GM12878 (cell line): ENCODE data around the gene NOC2L. TPM values are rescaled to one million over a fixed set of nuclear protein-coding genes. Genes with fewer than 3 reads are reported as not detected.

Experiments used
- ATAC-seq: fragments of 200-7000 bp; cut with Tn5 transposase; 3 replicates; pipeline ENCODE4 v1.9.1; 2020; ENCODE audit warnings: mild to moderate bottlenecking, moderate library complexity
- BruUV-seq: library from RNA; stranded (reverse); fragments of 400-500 nt; replicated peaks from 2 replicates; lab custom pipeline; 2021; lab: Mats Ljungman, UMichigan
- CTCF ChIA-PET: fragments of 300-600 bp; sonication (Branson Sonifier 250); formaldehyde crosslinking; extraction: SDS; loops from one replicate; lab custom pipeline; 2021; ENCODE audit warnings: inconsistent platforms; lab: Yijun Ruan, JAX
- POLR2A ChIA-PET: fragments of 350-600 bp; formaldehyde crosslinking; extraction: SDS; loops from one replicate; lab custom pipeline; 2021; ENCODE audit warnings: inconsistent platforms; lab: Charles Lee
- RAD21 ChIA-PET: fragments of 300-600 bp; sonication (Branson Sonifier 250); formaldehyde crosslinking; loops from one replicate; lab custom pipeline; 2023; ENCODE audit warnings: antibody characterized with exemption; ENCODE audit not compliant: unreplicated experiment; lab: Charles Lee
- SMC1A ChIA-PET: fragments of 300-600 bp; sonication (Branson Sonifier 250); formaldehyde crosslinking; loops from one replicate; lab custom pipeline; 2023; ENCODE audit not compliant: unreplicated experiment, uncharacterized antibody; lab: Charles Lee
- DNase-seq: peaks from one replicate; pipeline ENCODE4 v3.0.0-alpha.2; 2011; ENCODE audit warnings: low read depth, low spot score
- FAIRE-seq: peaks from 3 replicates; lab custom pipeline; 2011; peaks lifted over from hg19 to GRCh38; lab: Jason Lieb, UNC
- H2AFZ ChIP-seq: 2 replicates; pipeline ENCODE4 v1.6.0; 2011; ENCODE audit warnings: low read depth, low read length, control low read depth; ENCODE audit not compliant: control insufficient read depth
- H3K27ac ChIP-seq: 2 replicates; pipeline ENCODE4 v1.5.1; 2011; ENCODE audit warnings: control low read depth; ENCODE audit not compliant: control insufficient read depth, insufficient read depth
- H3K27me3 ChIP-seq, 2 experiments: replicated peaks in 1 of 2; 2 replicates each; pipeline versions ENCODE4 v1.6.0 to v1.6.1; 2011; ENCODE audit warnings: low read length in 1 of 2; ENCODE audit not compliant: control insufficient read depth in 2 of 2, insufficient read depth in 2 of 2
- H3K36me3 ChIP-seq, 2 experiments: 2 replicates each; pipeline ENCODE4 v1.5.1; 2011; ENCODE audit warnings: low read length in 1 of 2; ENCODE audit not compliant: control insufficient read depth in 2 of 2, insufficient read depth in 2 of 2
- H3K4me1 ChIP-seq: 2 replicates; pipeline ENCODE4 v1.6.1; 2011; ENCODE audit warnings: mild to moderate bottlenecking, low read length, moderate library complexity, mixed read lengths; ENCODE audit not compliant: control insufficient read depth, insufficient read depth
- H3K4me2 ChIP-seq: 2 replicates; pipeline ENCODE4 v1.6.0; 2011; ENCODE audit warnings: control low read depth; ENCODE audit not compliant: control insufficient read depth, insufficient read depth
- H3K4me3 ChIP-seq: fragments of 200-600 bp; sonication (generic); 2 replicates; pipeline ENCODE4 v1.5.1; 2016
- H3K79me2 ChIP-seq: 2 replicates; pipeline ENCODE4 v1.6.0; 2011; ENCODE audit warnings: low read length; ENCODE audit not compliant: control insufficient read depth, insufficient read depth
- H3K9ac ChIP-seq: 2 replicates; pipeline ENCODE4 v1.8.0; 2011; ENCODE audit warnings: low read length, control low read depth, mixed read lengths; ENCODE audit not compliant: control insufficient read depth, insufficient read depth
- H3K9me3 ChIP-seq: replicated peaks from 3 replicates; pipeline ENCODE4 v1.5.1; 2011; ENCODE audit warnings: mild to moderate bottlenecking, low read length; ENCODE audit not compliant: control insufficient read depth, insufficient read depth
- H4K20me1 ChIP-seq: 2 replicates; pipeline ENCODE4 v1.6.0; 2011; ENCODE audit not compliant: control insufficient read depth, insufficient read depth
- ASH2L ChIP-seq: fragments of 300-600, 200-600 bp; sonication (generic); IDR thresholded peaks from 2 replicates; pipeline ENCODE4 v1.6.1; 2017; ENCODE audit warnings: low read depth, mild to moderate bottlenecking, borderline replicate concordance
- RFX5 ChIP-seq: IDR thresholded peaks from 2 replicates; pipeline ENCODE4 v1.6.1; 2011; ENCODE audit warnings: low read depth, low read length, improper control_type of control experiment
- WGBS: methylation state at CpG from one replicate; pipeline ENCODE4 v1.1.6; 2016; ENCODE audit warnings: low lambda C conversion rate; ENCODE audit not compliant: insufficient replicate concordance, insufficient coverage; ENCODE audit errors: missing lambda C conversion rate; 5-methylcytosine and 5-hydroxymethylcytosine counted together
- in situ Hi-C: fragments of 300-500 bp; cut with MboI; formaldehyde crosslinking; loops from 9 replicates; pipeline ENCODE4 v1.14.3; 2018; ENCODE audit warnings: mixed read lengths
- intact Hi-C: fragments of 100-400 bp; cut with micrococcal nuclease; formaldehyde crosslinking; loops from one replicate; pipeline ENCODE4 v1.14.2; 2022; ENCODE audit not compliant: unreplicated experiment
- polyA plus RNA-seq, 11 experiments: library from polyadenylated mRNA; depleted of rRNA in 4 of 11; unstranded in 6 of 11; stranded (reverse) in 5 of 11; fragments of >200 nt; fragmentation: Nextera tagmentation in 4 of 11; fragmentation: Illumina TruSeq in 1 of 11; extraction: Ambion mirVana in 4 of 11; extraction: Trizol in 1 of 11; gene quantifications; 1 replicate in 1 of 11; 2 replicates in 10 of 11; pipeline versions ENCODE4 v1.2.1 to v1.2.3, GENCODE V29; 2011 to 2016; ENCODE audit warnings: inconsistent platforms in 2 of 11, missing spikeins in 2 of 11, low read depth in 1 of 11
- total RNA-seq, 4 experiments: library from RNA; depleted of rRNA in 3 of 4; stranded (reverse); fragments of >200 nt in 3 of 4; fragmentation: Illumina TruSeq in 1 of 4; extraction: Trizol in 1 of 4; gene quantifications; 2 replicates each; pipeline versions ENCODE4 v1.2.1 to v1.2.3, GENCODE V29; 2013 to 2021
- TF ChIP-seq, protein P1 (sequence below): fragments of 450-650 bp; IDR thresholded peaks from 2 replicates; pipeline ENCODE4 v1.6.1; 2017; ENCODE audit warnings: mild to moderate bottlenecking, moderate library complexity

Gene NOC2L
- total and polyA plus RNA-seq, 10 of the 15 experiments (the other 5 are each of a cell fraction or from before 2014, with no cell fraction given): 1.3 to 171 (median 64.3) TPM

DNA sequence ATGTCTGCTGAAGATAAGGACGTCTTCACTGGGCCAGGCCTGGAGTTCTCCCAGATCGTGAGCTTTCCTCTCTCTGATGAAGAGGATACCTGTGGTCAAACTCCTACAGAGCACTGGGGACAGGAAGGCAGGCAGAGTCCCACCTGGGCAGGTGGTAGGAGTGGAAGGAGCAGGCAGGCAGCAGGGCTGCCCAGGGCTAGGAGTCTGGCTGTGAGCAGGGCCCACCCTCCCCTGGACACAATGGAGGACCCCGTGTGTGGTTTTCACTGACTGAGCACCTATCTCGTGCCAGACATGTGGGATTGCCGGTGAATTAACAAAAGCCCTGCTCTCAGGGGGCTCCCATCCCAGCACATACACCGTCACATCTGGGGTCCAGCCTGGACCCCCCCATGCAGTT lies 40.2 kb downstream of the NOC2L start:
- POLR2A ChIA-PET: no interaction called here
- 49% methylated on average over 6 of the region's 6 CpGs for WGBS
- SMC1A ChIA-PET: no interaction called here
- ATAC-seq: no peak
- RAD21 ChIA-PET: no interaction called here
- no peaks in the 10 kb centered on the region for H3K4me1 ChIP-seq
- peaks cover 9 to 16% of the 10 kb centered on the region in 2 experiments for H3K27me3 ChIP-seq
- no peaks in the 10 kb centered on the region; the same call in none of the 2 replicates for H4K20me1 ChIP-seq
- no peaks in the 10 kb centered on the region for H3K36me3 ChIP-seq
- no peak overlapping the region for H2AFZ ChIP-seq
- CTCF ChIA-PET: no interaction called here
- BruUV-seq: no TSS peak
- H3K4me2 ChIP-seq: no peak overlapping the region
- in situ Hi-C loops: no loop called here
- H3K27ac ChIP-seq: no peak overlapping the region
- intact Hi-C loops: no loop called here
- no peak overlapping the region for H3K9ac ChIP-seq
- H3K79me2 ChIP-seq: no peaks in the 10 kb centered on the region
- TF ChIP-seq, protein P1, sequence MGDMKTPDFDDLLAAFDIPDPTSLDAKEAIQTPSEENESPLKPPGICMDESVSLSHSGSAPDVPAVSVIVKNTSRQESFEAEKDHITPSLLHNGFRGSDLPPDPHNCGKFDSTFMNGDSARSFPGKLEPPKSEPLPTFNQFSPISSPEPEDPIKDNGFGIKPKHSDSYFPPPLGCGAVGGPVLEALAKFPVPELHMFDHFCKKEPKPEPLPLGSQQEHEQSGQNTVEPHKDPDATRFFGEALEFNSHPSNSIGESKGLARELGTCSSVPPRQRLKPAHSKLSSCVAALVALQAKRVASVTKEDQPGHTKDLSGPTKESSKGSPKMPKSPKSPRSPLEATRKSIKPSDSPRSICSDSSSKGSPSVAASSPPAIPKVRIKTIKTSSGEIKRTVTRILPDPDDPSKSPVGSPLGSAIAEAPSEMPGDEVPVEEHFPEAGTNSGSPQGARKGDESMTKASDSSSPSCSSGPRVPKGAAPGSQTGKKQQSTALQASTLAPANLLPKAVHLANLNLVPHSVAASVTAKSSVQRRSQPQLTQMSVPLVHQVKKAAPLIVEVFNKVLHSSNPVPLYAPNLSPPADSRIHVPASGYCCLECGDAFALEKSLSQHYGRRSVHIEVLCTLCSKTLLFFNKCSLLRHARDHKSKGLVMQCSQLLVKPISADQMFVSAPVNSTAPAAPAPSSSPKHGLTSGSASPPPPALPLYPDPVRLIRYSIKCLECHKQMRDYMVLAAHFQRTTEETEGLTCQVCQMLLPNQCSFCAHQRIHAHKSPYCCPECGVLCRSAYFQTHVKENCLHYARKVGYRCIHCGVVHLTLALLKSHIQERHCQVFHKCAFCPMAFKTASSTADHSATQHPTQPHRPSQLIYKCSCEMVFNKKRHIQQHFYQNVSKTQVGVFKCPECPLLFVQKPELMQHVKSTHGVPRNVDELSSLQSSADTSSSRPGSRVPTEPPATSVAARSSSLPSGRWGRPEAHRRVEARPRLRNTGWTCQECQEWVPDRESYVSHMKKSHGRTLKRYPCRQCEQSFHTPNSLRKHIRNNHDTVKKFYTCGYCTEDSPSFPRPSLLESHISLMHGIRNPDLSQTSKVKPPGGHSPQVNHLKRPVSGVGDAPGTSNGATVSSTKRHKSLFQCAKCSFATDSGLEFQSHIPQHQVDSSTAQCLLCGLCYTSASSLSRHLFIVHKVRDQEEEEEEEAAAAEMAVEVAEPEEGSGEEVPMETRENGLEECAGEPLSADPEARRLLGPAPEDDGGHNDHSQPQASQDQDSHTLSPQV: no peak
- TF ChIP-seq ASH2L: no peak
- no peak for TF ChIP-seq RFX5
- DNase-seq: no peak
- no peaks in the 10 kb centered on the region for H3K9me3 ChIP-seq
- FAIRE-seq: no peak
- no peak overlapping the region for H3K4me3 ChIP-seq
